HG03442 (cell line): ENCODE measurements around the gene TUSC2.
"Not testable (repeated sequence)": the region's sequence is repeated elsewhere in the genome, so short reads cannot be mapped to it uniquely, and the experiment has no call there.

Experiments used
- ATAC-seq: cut with Tn5 transposase; IDR thresholded peaks from one replicate; pipeline ENCODE4 v1.9.1; 2021; ENCODE audit warnings: mild to moderate bottlenecking, moderate library complexity; ENCODE audit not compliant: unreplicated experiment

Gene TUSC2

GRCh38 chr3:50319894-50320625, 8.0 kb downstream of the TUSC2 start:
- ATAC-seq: no peak

GRCh38 chr3:50319181-50319893, 8.7 kb downstream of the TUSC2 start:
- no peak for ATAC-seq

GRCh38 chr3:50318615-50319014, 9.4 kb downstream of the TUSC2 start:
- ATAC-seq: no peak

GRCh38 chr3:50318163-50318562, 9.9 kb downstream of the TUSC2 start:
- ATAC-seq: no peak

GRCh38 chr3:50317300-50317699, 10.7 kb downstream of the TUSC2 start:
- ATAC-seq: no peak

GRCh38 chr3:50316657-50317242, 11.3 kb downstream of the TUSC2 start:
- no peak for ATAC-seq

- ATAC-seq: no peak
Observed at GRCh38 chr3:50314816-50315215, 13.2 kb downstream of the TUSC2 start.

- ATAC-seq: no peak
Observed at GRCh38 chr3:50314342-50314741, 13.7 kb downstream of the TUSC2 start.

GRCh38 chr3:50312041-50312440, 16.0 kb downstream of the TUSC2 start:
- not testable (repeated sequence) for ATAC-seq

- no peak for ATAC-seq
Observed at GRCh38 chr3:50304601-50305000, 23.4 kb downstream of the TUSC2 start.

GRCh38 chr3:50303013-50303815, 24.8 kb downstream of the TUSC2 start, which contains the start of gene HYAL1:
Gene HYAL1 (minus strand): TSS chr3:50303574. CDS start chr3:50302956, 618 bp downstream.
- no peak for ATAC-seq

- no peak for ATAC-seq
Observed at GRCh38 chr3:50302095-50303012, 25.7 kb downstream of the TUSC2 start.

GRCh38 chr3:50300681-50301254, 27.3 kb downstream of the TUSC2 start:
- no peak for ATAC-seq

GRCh38 chr3:50299929-50300680, 27.9 kb downstream of the TUSC2 start:
- no peak for ATAC-seq

- ATAC-seq: no peak
Observed at GRCh38 chr3:50299638-50299928, 28.4 kb downstream of the TUSC2 start.

GRCh38 chr3:50298836-50299637, 29.0 kb downstream of the TUSC2 start, which contains the start of the genes HYAL3 and NAA80:
Gene HYAL3 (minus strand): TSS chr3:50299405. CDS start chr3:50295602, 3,803 bp downstream.
Gene NAA80 (minus strand): TSS chr3:50299405. CDS start chr3:50297463, 1,942 bp downstream.
- ATAC-seq: peak; percentile 78

- no peak for ATAC-seq
Observed at GRCh38 chr3:50297896-50298725, 29.9 kb downstream of the TUSC2 start.
